ENCODE data around the gene IGHMBP2. TPM values are rescaled to one million over a fixed set of nuclear protein-coding genes. Genes with fewer than 3 reads are reported as not detected.
A peak's percentile ranks its signal among the peaks of the same experiment; 100 is the strongest.

Gene IGHMBP2
- total and polyA plus RNA-seq, 9 of the 15 experiments (the other 6 are each of a cell fraction or from before 2014, with no cell fraction given) = 1.6 to 24.8 (median 14.5) TPM

DNA sequence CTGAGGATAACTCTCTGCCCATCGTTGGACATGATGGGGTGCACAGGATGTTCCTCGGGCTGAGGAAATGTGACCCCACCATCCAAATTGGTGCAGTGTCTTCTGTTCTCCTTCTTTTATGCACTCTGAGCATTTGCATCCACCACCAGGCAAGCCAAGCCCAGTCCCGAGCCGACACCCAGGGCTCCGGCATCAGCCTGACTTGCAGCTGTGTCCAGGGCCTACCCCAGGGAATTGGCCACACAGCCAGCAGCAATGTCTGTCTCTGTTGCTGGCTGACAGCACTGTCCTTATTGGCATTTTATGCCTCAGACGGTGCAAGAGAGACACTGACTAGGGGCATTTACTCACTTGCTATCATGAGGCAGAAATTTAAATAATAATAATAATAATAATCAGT is 36.6 kb upstream of the IGHMBP2 start:
- FAIRE-seq (no peak), DNase-seq (ENCODE audit: extremely low read depth in 1 of 4, low spot score in 3 of 4) (no peak), ATAC-seq (no peak)
- H3K9ac ChIP-seq (ENCODE audit: insufficient read depth in 1 of 2, low read depth in 2 of 2, low read length in 2 of 2) = peak overlapping the region in 1 of 2 experiments; percentile 65; a peak in 2 of 4 replicates
- no peaks in the 10 kb centered on the region for H3K27me3 ChIP-seq (ENCODE audit: control insufficient read depth in 2 of 2, insufficient read depth in 2 of 2, low read length in 2 of 2)
- H3K4me2 ChIP-seq (ENCODE audit: insufficient read depth, low read length) = no peak overlapping the region
- no TSS peak for BruUV-seq (replicated peaks)
- 41% methylated on average over 6 of the region's 6 CpGs for WGBS (ENCODE audit: insufficient coverage, low coverage, missing lambda C conversion rate)
- no peaks in the 10 kb centered on the region for H3K9me1 ChIP-seq (ENCODE audit: control insufficient read depth, insufficient read depth, low read length)
- in situ Hi-C loops (cut with MboI) (no loop called here), intact Hi-C loops (cut with micrococcal nuclease) (loop anchor here (5.0 kb wide), 1 partner anchor 235 kb away; no protein-coding TSS in a partner anchor)
- CTCF ChIA-PET (ENCODE audit: low intra/inter-chr PET ratio) = no interaction called here
- H3K4me3 ChIP-seq = no peak overlapping the region
- H2AFZ ChIP-seq (ENCODE audit: low read depth, low read length) = no peak overlapping the region
- no peak overlapping the region for H3K27ac ChIP-seq (ENCODE audit: extremely low read depth, low read depth, low read length)
- H3K36me3 ChIP-seq (ENCODE audit: control insufficient read depth, insufficient read depth, low read length) = no peaks in the 10 kb centered on the region
- H3K79me2 ChIP-seq (ENCODE audit: control insufficient read depth, insufficient read depth, low read length) = no peaks in the 10 kb centered on the region
- POLR2A ChIA-PET = no interaction called here
- H3K9me3 ChIP-seq (replicated peaks; ENCODE audit: control insufficient read depth, insufficient read depth, low read depth, low read length) = 0 out of 2 replicates have a peak, but pooled peaks cover 4% of the 10 kb centered on the region
- H3K4me1 ChIP-seq (replicated peaks in 1 of 2; ENCODE audit: control insufficient read depth in 2 of 2, insufficient read depth in 2 of 2, low read length in 2 of 2) = peaks cover 3 to 21% of the 10 kb centered on the region in 2 experiments; a peak in 3 of 5 replicates
- H4K20me1 ChIP-seq (replicated peaks; ENCODE audit: control insufficient read depth, insufficient read depth, low read length) = no peaks in the 10 kb centered on the region
- TF ChIP-seq ILK (tag; IDR thresholded peaks at IDR 0.05; ENCODE audit: borderline replicate concordance, low read depth) (no peak), CC2D1A (IDR thresholded peaks at IDR 0.05) (no peak), HDAC8 (tag; IDR thresholded peaks at IDR 0.05) (no peak), ZNF318 (IDR thresholded peaks at IDR 0.05; ENCODE audit: borderline replicate concordance in 1 of 2, low read depth in 1 of 2) (no peak), ZNF124 (CRISPR knock-in tag; IDR thresholded peaks at IDR 0.05) (no peak), FOS (IDR thresholded peaks at IDR 0.05; ENCODE audit: extremely low read depth, insufficient read length) (no peak), PCBP1 (IDR thresholded peaks at IDR 0.05; ENCODE audit: low read depth, low read length, poor library complexity, severe bottlenecking) (no peak), TAF9B (IDR thresholded peaks at IDR 0.05; ENCODE audit: partially characterized antibody) (no peak), ZBED1 (IDR thresholded peaks at IDR 0.05) (no peak), BCL6 (CRISPR knock-in tag; IDR thresholded peaks at IDR 0.05) (no peak)
- TF ChIP-seq, protein P1, sequence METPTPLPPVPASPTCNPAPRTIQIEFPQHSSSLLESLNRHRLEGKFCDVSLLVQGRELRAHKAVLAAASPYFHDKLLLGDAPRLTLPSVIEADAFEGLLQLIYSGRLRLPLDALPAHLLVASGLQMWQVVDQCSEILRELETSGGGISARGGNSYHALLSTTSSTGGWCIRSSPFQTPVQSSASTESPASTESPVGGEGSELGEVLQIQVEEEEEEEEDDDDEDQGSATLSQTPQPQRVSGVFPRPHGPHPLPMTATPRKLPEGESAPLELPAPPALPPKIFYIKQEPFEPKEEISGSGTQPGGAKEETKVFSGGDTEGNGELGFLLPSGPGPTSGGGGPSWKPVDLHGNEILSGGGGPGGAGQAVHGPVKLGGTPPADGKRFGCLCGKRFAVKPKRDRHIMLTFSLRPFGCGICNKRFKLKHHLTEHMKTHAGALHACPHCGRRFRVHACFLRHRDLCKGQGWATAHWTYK (CRISPR knock-in tag; IDR thresholded peaks at IDR 0.05) = no peak
